Retinal pigment epithelial cell (primary cell): ENCODE measurements around the gene HGF.

ENCODE experiments used
- DNase-seq: peaks from one replicate; pipeline ENCODE4 v3.0.0-alpha.2; 2010; ENCODE audit warnings: low read depth
- H3K4me3 ChIP-seq: 2 replicates; pipeline ENCODE4 v1.5.1; 2011; ENCODE audit warnings: mild to moderate bottlenecking, low read length, control low read depth, moderate library complexity
- TF ChIP-seq, protein P1 (sequence below): conservative IDR thresholded peaks from 2 replicates; pipeline ENCODE4 v1.5.1; 2011; ENCODE audit warnings: low read depth, low read length, control low read depth, inconsistent platforms

The HGF gene

DNA sequence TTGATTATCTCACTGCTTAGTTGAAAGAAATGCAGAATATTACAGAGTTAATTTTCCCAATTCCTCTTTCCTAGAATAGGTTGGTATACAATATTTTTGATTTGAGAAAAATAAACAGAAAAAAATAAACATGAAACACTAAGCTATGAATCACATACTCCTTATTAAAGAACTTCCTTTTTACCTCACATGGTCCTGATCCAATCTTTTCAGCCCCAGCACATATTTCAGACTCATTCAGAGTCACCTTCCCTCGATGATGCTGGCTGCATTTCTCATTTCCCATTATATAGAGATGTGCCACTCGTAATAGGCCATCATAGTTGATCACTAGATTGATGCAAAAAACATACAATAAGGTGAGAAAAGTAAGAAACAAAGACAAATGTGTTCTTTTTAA lies 64.6 kb downstream of the HGF start:
- DNase-seq = no peak
- TF ChIP-seq, protein P1, sequence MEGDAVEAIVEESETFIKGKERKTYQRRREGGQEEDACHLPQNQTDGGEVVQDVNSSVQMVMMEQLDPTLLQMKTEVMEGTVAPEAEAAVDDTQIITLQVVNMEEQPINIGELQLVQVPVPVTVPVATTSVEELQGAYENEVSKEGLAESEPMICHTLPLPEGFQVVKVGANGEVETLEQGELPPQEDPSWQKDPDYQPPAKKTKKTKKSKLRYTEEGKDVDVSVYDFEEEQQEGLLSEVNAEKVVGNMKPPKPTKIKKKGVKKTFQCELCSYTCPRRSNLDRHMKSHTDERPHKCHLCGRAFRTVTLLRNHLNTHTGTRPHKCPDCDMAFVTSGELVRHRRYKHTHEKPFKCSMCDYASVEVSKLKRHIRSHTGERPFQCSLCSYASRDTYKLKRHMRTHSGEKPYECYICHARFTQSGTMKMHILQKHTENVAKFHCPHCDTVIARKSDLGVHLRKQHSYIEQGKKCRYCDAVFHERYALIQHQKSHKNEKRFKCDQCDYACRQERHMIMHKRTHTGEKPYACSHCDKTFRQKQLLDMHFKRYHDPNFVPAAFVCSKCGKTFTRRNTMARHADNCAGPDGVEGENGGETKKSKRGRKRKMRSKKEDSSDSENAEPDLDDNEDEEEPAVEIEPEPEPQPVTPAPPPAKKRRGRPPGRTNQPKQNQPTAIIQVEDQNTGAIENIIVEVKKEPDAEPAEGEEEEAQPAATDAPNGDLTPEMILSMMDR = no peak
- no peak overlapping the region for H3K4me3 ChIP-seq

GRCh38 chr7:81704595-81704994 lies 65.3 kb downstream of the HGF start:
- DNase-seq = no peak
- TF ChIP-seq, protein P1 = no peak

DNA sequence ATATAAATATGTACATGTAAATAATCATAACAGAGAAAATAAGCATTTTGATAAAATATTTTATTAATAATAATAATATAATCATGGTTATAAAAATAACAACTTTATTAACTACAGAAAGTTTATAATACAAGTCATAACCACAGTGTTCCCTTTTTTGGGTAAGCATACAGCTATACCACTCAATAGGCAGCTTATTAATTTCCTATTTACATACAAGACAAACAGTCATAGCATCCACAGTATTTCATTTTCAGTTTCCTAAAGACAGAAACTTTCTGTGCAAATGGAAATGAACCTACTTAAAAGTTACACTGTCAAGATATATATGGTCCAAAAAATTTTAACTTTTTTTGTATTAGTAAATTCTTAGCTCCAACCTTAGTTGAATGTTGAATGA lies 70.9 kb downstream of the HGF start:
- H3K4me3 ChIP-seq = no peak overlapping the region
- TF ChIP-seq, protein P1 = no peak
- DNase-seq = no peak

More at GRCh38 chr7:81704595-81704994, 65.3 kb downstream of the HGF start:
- no peak overlapping the region for H3K4me3 ChIP-seq

DNA sequence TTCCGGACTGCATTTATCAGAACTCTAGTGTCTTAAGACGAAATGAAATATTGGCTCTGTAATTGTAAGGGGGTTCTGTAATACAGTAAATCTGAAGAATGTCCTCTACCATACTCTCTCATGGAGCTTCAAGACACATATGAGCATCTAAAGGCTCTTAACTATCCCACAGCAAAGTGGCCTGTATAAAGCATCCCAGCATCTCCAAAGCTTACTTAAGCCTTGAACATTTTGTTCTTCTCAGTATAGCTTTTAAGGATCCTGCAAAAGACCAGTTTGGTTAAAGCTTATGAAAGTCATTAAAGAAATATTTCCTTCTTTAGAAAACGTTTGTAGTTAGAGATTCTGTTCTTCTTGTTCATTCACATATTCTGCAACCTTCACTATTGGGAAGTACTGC lies 75.1 kb downstream of the HGF start:
- no peak overlapping the region for H3K4me3 ChIP-seq
- TF ChIP-seq, protein P1 = no peak
- DNase-seq = no peak

GRCh38 chr7:81693894-81694293 lies 76.0 kb downstream of the HGF start:
- DNase-seq = no peak
- TF ChIP-seq, protein P1 = no peak
- no peak overlapping the region for H3K4me3 ChIP-seq

DNA sequence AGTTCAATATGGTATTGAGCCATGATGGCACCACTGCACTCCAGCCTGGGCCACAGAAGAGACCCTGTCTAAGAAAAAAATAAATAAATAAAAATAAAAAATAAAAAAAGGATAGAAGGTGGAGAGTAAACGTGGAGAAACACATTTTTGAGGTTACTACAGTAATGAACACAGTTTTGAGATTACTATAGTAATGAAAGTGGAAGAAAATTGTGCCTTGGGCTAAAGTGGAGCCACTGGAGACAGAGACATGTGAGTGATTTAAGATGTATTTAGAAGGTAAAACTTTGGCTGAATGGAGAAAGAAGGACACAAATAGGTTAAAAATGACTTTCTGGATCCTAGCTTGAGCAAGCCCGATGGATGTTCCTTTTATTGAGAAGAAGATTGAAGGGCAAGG lies 76.8 kb downstream of the HGF start:
- H3K4me3 ChIP-seq = no peak overlapping the region
- DNase-seq = no peak
- TF ChIP-seq, protein P1 = no peak

- TF ChIP-seq, protein P1 = no peak
- H3K4me3 ChIP-seq = no peak overlapping the region
- no peak for DNase-seq
Observed at GRCh38 chr7:81692146-81692905, 77.5 kb downstream of the HGF start.
